Measurements from ENCODE around the gene NFILZ.
"Not testable (repeated sequence)": the region's sequence is repeated elsewhere in the genome, so short reads cannot be mapped to it uniquely, and the experiment has no call there.

The NFILZ gene

DNA sequence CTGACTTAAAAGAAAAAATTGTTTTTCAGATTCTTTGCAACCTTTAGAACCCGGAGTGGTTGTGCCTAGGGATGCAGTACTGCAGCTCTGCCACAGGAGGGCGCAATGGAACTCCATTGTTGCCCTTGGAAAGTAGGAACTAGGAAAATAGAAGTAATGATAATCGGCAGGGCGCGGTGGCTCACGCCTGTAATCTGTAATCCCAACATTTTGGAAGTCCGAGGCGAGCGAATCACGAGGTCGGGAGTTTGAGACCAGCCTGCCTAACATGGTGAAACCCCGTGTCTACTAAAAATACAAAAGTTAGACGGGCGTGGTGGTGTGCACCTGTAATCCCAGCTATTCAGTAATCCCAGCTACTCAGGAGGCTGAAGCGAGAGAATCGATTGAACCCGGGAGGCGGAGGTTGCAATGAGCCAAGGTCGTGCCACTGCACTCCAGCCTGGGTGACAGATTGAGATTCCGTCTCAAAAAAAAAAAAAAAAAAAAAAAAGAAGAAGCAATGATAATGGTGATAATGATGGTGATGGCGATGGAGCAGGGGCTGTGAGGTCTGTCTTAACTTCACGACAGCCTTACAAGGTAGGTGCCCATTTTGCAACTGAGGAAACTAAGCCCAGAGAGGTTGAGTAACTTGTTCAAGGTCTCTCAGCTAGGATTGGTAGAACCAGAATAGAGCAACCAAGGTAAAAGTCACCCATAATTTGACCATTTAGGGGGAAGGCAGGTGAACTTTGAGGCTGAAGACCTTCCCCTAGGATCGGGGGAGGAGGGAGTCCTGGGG lies 14.4 kb upstream of the NFILZ start:
- POLR2A ChIA-PET, result no interaction called here
- CTCF ChIA-PET, result interaction anchor here (0.6 to 6.8 kb wide), 10 partner anchors 8 to 465 kb away, joined by 3 to 49 read pairs (median 3); partner anchors contain the start of gene NFILZ
- DNase-seq (ENCODE audit: low read depth, low spot score), result no peak
- H3K4me3 ChIP-seq (ENCODE audit: low read depth, low read length), result no peak overlapping the region
- TF ChIP-seq, protein P1, sequence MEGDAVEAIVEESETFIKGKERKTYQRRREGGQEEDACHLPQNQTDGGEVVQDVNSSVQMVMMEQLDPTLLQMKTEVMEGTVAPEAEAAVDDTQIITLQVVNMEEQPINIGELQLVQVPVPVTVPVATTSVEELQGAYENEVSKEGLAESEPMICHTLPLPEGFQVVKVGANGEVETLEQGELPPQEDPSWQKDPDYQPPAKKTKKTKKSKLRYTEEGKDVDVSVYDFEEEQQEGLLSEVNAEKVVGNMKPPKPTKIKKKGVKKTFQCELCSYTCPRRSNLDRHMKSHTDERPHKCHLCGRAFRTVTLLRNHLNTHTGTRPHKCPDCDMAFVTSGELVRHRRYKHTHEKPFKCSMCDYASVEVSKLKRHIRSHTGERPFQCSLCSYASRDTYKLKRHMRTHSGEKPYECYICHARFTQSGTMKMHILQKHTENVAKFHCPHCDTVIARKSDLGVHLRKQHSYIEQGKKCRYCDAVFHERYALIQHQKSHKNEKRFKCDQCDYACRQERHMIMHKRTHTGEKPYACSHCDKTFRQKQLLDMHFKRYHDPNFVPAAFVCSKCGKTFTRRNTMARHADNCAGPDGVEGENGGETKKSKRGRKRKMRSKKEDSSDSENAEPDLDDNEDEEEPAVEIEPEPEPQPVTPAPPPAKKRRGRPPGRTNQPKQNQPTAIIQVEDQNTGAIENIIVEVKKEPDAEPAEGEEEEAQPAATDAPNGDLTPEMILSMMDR (IDR thresholded peaks at IDR 0.05; ENCODE audit: insufficient read depth, low read length, missing control alignments), result peak; percentile 83

DNA sequence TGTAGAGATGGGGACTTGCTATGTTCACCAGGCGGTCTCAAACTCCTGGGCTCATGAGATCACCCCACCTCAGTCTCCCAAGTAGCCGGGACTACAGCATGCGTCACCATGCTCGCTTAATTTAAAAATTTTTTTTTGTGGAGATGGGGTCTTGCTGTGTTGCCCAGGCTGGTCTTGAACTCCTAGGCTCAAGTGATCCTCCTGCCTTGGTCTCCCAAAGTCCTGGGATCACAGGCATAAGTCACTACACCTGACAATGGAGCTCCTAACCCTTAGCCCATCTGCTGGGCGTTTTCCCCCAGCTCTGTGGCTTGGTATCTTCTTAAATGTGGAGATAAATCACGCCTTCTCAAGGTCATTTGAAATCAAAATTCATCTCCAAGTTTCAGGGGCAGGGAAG lies 13.6 kb upstream of the NFILZ start:
- ChIA-PET CTCF (interaction anchor here (1.1 to 6.8 kb wide), 6 partner anchors 13 to 75 kb away, joined by 3 to 49 read pairs (median 6); partner anchors contain the start of gene NFILZ), POLR2A (no interaction called here)
- H3K4me3 ChIP-seq (ENCODE audit: low read depth, low read length), result no peak overlapping the region
- TF ChIP-seq, protein P1 (IDR thresholded peaks at IDR 0.05; ENCODE audit: insufficient read depth, low read length, missing control alignments), result no peak
- DNase-seq (ENCODE audit: low read depth, low spot score), result no peak

DNA sequence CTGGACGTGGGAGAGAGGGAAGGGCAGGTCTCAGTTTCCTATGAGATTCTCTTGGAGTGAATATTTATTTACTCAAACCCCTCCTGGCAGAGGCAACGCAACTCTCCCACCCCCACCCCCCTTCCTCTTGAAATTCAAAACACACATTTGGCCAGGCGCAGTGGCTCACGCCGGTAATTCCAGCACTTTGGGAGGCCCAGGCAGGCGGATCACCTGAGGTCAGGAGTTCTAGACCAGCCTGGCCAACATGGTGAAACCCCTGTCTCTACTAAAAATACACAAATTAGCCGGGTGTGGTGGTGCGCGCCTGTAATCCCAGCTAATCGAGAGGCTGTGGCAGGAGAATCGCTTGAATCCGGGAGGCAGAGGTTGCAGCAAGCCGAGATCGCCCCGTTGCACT lies 13.1 kb upstream of the NFILZ start:
- POLR2A ChIA-PET; H3K4me3 ChIP-seq (ENCODE audit: low read depth, low read length); DNase-seq (ENCODE audit: low read depth, low spot score): not testable (repeated sequence)
- CTCF ChIA-PET, result interaction anchor here (1.1 to 6.8 kb wide), 5 partner anchors 13 to 75 kb away, joined by 3 to 49 read pairs (median 4); partner anchors contain the start of gene NFILZ

DNA sequence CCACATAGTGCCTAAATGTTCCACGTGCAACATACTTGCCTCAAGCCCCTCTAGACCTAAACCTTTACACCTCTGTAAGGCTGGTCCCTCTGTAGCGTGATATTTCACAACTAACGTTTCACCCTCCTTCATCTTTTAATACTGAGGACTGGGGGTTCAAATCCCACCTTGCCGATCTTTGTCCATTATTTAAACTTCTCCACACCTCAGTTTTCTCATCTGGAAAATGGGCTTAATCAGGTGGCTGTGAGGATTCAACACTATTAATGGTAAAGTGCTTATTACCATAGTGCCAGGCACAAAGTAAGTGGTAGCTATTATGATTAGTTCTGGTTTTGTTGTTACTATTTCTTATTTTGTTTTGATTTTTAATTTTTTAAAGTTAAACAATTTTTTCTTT lies 12.4 kb upstream of the NFILZ start:
- ChIA-PET CTCF (interaction anchor here (1.3 to 6.8 kb wide), 2 partner anchors 12 to 25 kb away, joined by 4 to 49 read pairs; partner anchors contain the start of gene NFILZ), POLR2A (no interaction called here)
- DNase-seq (ENCODE audit: low read depth, low spot score), result no peak
- H3K4me3 ChIP-seq (ENCODE audit: low read depth, low read length), result no peak overlapping the region
- TF ChIP-seq, protein P1 (IDR thresholded peaks at IDR 0.05; ENCODE audit: insufficient read depth, low read length, missing control alignments), result no peak

DNA sequence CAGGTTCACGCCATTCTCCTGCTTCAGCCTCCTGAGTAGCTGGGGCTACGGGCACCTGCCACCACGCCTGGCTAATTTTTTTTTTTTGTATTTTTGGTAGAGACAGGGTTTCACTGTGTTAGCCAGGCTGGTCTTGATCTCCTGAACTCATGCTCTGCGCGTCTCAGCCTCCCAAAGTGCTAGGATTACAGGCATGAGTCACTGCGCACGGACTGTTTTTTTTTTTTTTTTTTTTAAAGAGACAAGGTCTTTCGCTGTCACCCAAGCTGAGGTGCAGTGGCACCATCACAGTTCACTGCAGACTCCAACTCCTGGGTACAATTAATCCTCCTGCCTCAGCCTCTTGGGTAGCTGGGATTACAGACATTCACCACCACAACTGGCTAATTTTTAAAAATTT lies 11.7 kb upstream of the NFILZ start:
- POLR2A ChIA-PET, result no interaction called here
- no peak for DNase-seq (ENCODE audit: low read depth, low spot score)
- TF ChIP-seq, protein P1 (IDR thresholded peaks at IDR 0.05; ENCODE audit: insufficient read depth, low read length, missing control alignments), result no peak
- CTCF ChIA-PET, result interaction anchor here (6.8 kb wide), 1 partner anchor 25 kb away, joined by 49 read pairs; no protein-coding TSS in a partner anchor
- H3K4me3 ChIP-seq (ENCODE audit: low read depth, low read length), result no peak overlapping the region

DNA sequence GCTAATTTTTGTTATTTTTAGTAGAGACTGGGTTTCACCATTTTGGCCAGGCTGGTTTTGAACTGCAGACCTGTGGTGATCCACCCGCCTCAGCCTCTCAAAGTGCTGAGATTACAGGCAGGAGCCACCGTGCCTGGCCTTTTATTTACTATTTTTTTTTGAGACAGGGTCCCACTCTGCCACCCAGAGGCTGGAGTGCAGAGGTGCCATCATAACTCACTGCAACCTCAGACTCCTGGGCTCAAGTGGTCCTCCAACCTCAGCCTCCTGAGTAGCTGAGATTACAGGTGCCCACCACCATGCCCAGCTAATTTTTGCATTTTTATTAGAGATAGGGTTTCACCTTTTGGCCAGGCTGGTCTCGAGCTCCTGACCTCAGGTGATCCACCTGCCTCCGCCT lies 7.5 kb upstream of the NFILZ start:
- H3K4me3 ChIP-seq (ENCODE audit: low read depth, low read length); POLR2A ChIA-PET; DNase-seq (ENCODE audit: low read depth, low spot score): not testable (repeated sequence)
- CTCF ChIA-PET, result interaction anchor here (0.8 to 5.2 kb wide), 3 partner anchors 19 to 45 kb away, joined by 3 to 30 read pairs (median 4); no protein-coding TSS in a partner anchor

DNA sequence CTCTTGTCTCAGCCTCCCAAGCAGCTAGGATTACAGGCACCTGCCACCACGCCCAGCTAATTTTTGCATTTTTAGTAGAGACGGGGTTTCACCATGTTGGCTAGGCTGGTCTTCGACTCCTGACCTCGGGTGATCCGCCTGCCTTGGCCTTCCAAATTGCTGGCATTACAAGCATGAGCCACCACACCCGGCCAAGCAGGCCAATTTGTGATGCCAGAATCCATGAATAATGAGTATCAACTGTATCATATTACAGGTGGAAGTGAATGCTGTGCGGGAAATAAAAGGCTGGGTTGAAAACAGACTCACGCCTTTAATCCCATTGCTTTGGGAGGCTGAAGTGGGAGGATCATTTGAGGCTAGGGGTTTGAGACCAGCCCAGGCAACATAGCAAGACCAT lies 3.6 kb upstream of the NFILZ start:
- TF ChIP-seq, protein P1 (IDR thresholded peaks at IDR 0.05; ENCODE audit: insufficient read depth, low read length, missing control alignments), result no peak
- no peak overlapping the region for H3K4me3 ChIP-seq (ENCODE audit: low read depth, low read length)
- CTCF ChIA-PET, result interaction anchor here (5.2 kb wide), 1 partner anchor 47 kb away, joined by 30 read pairs; no protein-coding TSS in a partner anchor
- no peak for DNase-seq (ENCODE audit: low read depth, low spot score)
- POLR2A ChIA-PET, result no interaction called here

All from AG04449 (cell line).